ENCODE results near the gene TRMT11.
"Not testable (repeated sequence)": the region's sequence is repeated elsewhere in the genome, so short reads cannot be mapped to it uniquely, and the experiment has no call there.

TRMT11 gene

GRCh38 chr6:126056355-126057004, 70.1 kb downstream of the TRMT11 start:
- Histone ChIP-seq H4K20me1 (ENCODE audit: insufficient read depth, low read length) (no peaks in the 10 kb centered on the region), H3K9me3 (replicated peaks; ENCODE audit: insufficient read depth, low read length) (no peaks in the 10 kb centered on the region), H3K79me2 (ENCODE audit: low read length) (no peaks in the 10 kb centered on the region), H3K9ac (ENCODE audit: low read length) (no peak overlapping the region), H3K36me3 (replicated peaks; ENCODE audit: insufficient read depth, low read length) (no peaks in the 10 kb centered on the region), H3K9me2 (replicated peaks; ENCODE audit: insufficient read depth, low read length) (no peaks in the 10 kb centered on the region), H2AFZ (ENCODE audit: low read length) (no peak overlapping the region), H3K4me2 (ENCODE audit: low read depth, low read length) (no peak overlapping the region), H3K27me3 (replicated peaks; ENCODE audit: insufficient read depth, low read length) (no peaks in the 10 kb centered on the region), H3K27ac (ENCODE audit: low read length) (no peak overlapping the region), H3K4me1 (ENCODE audit: low read length) (no peaks in the 10 kb centered on the region), H3F3A (ENCODE audit: insufficient read depth, low read length) (no peaks in the 10 kb centered on the region), H3K4me3 (ENCODE audit: low read length) (no peak overlapping the region)
- TF ChIP-seq EZH2phosphoT487 (IDR thresholded peaks at IDR 0.05; ENCODE audit: low read length) (no peak), EZH2 (optimal IDR thresholded peaks at IDR 0.05; ENCODE audit: low read depth, low read length) (no peak), CTCF (IDR thresholded peaks at IDR 0.05; ENCODE audit: low read length) (no peak)
- DNase-seq: no peak

GRCh38 chr6:126058085-126058484, 71.7 kb downstream of the TRMT11 start:
- H3K4me2 ChIP-seq (ENCODE audit: low read depth, low read length); H3K36me3 ChIP-seq (replicated peaks; ENCODE audit: insufficient read depth, low read length); H3K9me2 ChIP-seq (replicated peaks; ENCODE audit: insufficient read depth, low read length): not testable (repeated sequence)

GRCh38 chr6:126060400-126060799, 74.1 kb downstream of the TRMT11 start:
- H3K27me3 ChIP-seq (replicated peaks; ENCODE audit: insufficient read depth, low read length): no peaks in the 10 kb centered on the region
- TF ChIP-seq CTCF (IDR thresholded peaks at IDR 0.05; ENCODE audit: low read length) (no peak), EZH2 (optimal IDR thresholded peaks at IDR 0.05; ENCODE audit: low read depth, low read length) (no peak), EZH2phosphoT487 (IDR thresholded peaks at IDR 0.05; ENCODE audit: low read length) (no peak)
- H3K9me3 ChIP-seq (replicated peaks; ENCODE audit: insufficient read depth, low read length): no peaks in the 10 kb centered on the region
- H3K4me1 ChIP-seq (ENCODE audit: low read length): no peaks in the 10 kb centered on the region
- DNase-seq: no peak
- no peaks in the 10 kb centered on the region for H3K36me3 ChIP-seq (replicated peaks; ENCODE audit: insufficient read depth, low read length)
- H2AFZ ChIP-seq (ENCODE audit: low read length): no peak overlapping the region
- H3K79me2 ChIP-seq (ENCODE audit: low read length): no peaks in the 10 kb centered on the region
- no peaks in the 10 kb centered on the region for H4K20me1 ChIP-seq (ENCODE audit: insufficient read depth, low read length)
- H3F3A ChIP-seq (ENCODE audit: insufficient read depth, low read length): no peaks in the 10 kb centered on the region
- H3K4me2 ChIP-seq (ENCODE audit: low read depth, low read length): no peak overlapping the region
- no peak overlapping the region for H3K4me3 ChIP-seq (ENCODE audit: low read length)
- H3K9me2 ChIP-seq (replicated peaks; ENCODE audit: insufficient read depth, low read length): no peaks in the 10 kb centered on the region
- H3K27ac ChIP-seq (ENCODE audit: low read length): no peak overlapping the region
- no peak overlapping the region for H3K9ac ChIP-seq (ENCODE audit: low read length)

More at GRCh38 chr6:126058085-126058484, 71.7 kb downstream of the TRMT11 start:
- H3K27ac ChIP-seq (ENCODE audit: low read length); H3K9ac ChIP-seq (ENCODE audit: low read length); H3K4me1 ChIP-seq (ENCODE audit: low read length); H3K79me2 ChIP-seq (ENCODE audit: low read length); DNase-seq; H2AFZ ChIP-seq (ENCODE audit: low read length); H3K4me3 ChIP-seq (ENCODE audit: low read length); H4K20me1 ChIP-seq (ENCODE audit: insufficient read depth, low read length); H3F3A ChIP-seq (ENCODE audit: insufficient read depth, low read length); H3K27me3 ChIP-seq (replicated peaks; ENCODE audit: insufficient read depth, low read length); H3K9me3 ChIP-seq (replicated peaks; ENCODE audit: insufficient read depth, low read length): not testable (repeated sequence)

GRCh38 chr6:126063512-126064146, 77.3 kb downstream of the TRMT11 start:
- H3F3A ChIP-seq (ENCODE audit: insufficient read depth, low read length): no peaks in the 10 kb centered on the region
- no peak for TF ChIP-seq CTCF (IDR thresholded peaks at IDR 0.05; ENCODE audit: low read length)
- no peak for TF ChIP-seq EZH2 (optimal IDR thresholded peaks at IDR 0.05; ENCODE audit: low read depth, low read length)
- TF ChIP-seq EZH2phosphoT487 (IDR thresholded peaks at IDR 0.05; ENCODE audit: low read length): no peak
- no peak for DNase-seq
- H3K4me3 ChIP-seq (ENCODE audit: low read length): no peak overlapping the region
- H3K79me2 ChIP-seq (ENCODE audit: low read length): no peaks in the 10 kb centered on the region
- no peaks in the 10 kb centered on the region for H3K9me3 ChIP-seq (replicated peaks; ENCODE audit: insufficient read depth, low read length)
- H3K4me2 ChIP-seq (ENCODE audit: low read depth, low read length): no peak overlapping the region
- H3K9ac ChIP-seq (ENCODE audit: low read length): no peak overlapping the region
- H3K4me1 ChIP-seq (ENCODE audit: low read length): no peaks in the 10 kb centered on the region
- no peaks in the 10 kb centered on the region for H3K9me2 ChIP-seq (replicated peaks; ENCODE audit: insufficient read depth, low read length)
- H3K27ac ChIP-seq (ENCODE audit: low read length): no peak overlapping the region
- H3K36me3 ChIP-seq (replicated peaks; ENCODE audit: insufficient read depth, low read length): no peaks in the 10 kb centered on the region
- no peaks in the 10 kb centered on the region for H3K27me3 ChIP-seq (replicated peaks; ENCODE audit: insufficient read depth, low read length)
- no peak overlapping the region for H2AFZ ChIP-seq (ENCODE audit: low read length)
- H4K20me1 ChIP-seq (ENCODE audit: insufficient read depth, low read length): no peaks in the 10 kb centered on the region
